Measurements from ENCODE around the gene SEMA7A. TPM values are rescaled to one million over a fixed set of nuclear protein-coding genes. Genes with fewer than 3 reads are reported as not detected.
"Not testable (repeated sequence)": the region's sequence is repeated elsewhere in the genome, so short reads cannot be mapped to it uniquely, and the experiment has no call there.

SEMA7A gene
- total and polyA plus RNA-seq, 2 donors from 2014 or later, result 2.8 to 3.6 TPM

DNA sequence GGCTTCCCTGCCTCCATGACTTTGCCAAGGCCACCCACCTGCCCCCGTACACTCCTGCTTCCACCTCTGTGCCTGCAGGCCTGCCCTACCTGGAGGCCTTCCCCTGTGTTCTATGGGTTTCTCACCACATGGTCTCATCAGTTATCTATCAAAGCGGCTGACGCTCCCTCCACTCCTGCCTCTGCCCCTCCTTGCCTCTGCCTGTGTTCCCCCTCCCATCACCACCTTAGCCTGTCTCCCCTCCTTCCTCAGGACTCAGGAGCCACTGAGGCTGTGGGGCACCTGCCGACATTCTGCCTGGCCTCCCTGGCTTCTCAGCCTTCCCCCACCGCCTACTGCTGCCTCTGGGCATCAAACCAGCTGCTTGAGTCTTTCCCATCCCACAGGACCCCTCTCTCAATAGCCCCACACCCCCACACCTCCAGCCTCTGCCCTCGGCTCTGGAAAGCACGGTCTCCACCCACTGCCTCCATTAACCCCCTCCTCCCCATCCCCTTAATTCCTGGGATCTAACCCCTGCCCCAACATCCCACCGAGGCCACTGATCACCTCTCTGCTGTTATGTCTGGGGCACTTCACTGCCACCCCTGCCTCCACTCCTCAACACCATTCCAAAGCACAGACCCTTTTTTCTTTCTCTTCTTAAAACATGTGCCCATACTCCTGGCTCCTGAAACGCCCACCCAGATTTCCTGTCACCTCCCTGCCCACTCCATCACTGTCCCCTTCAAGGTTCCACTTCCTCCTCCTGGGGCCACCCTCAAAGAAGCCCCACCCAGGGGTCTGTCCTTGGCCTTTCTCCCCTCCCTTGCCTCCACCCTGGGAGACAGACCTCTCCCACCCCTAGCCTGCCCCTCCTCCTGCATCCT lies 41.9 kb downstream of the SEMA7A start:
- no peaks in the 10 kb centered on the region for H3K36me3 ChIP-seq (ENCODE audit: control insufficient read depth in 2 of 3, insufficient read depth in 3 of 3, low read length in 3 of 3)
- no peak overlapping the region for H3K9ac ChIP-seq (ENCODE audit: low read length in 3 of 3)
- no peaks in the 10 kb centered on the region for H3K9me3 ChIP-seq (ENCODE audit: control insufficient read depth in 2 of 3, insufficient read depth in 1 of 3, low read length in 3 of 3)
- no peak overlapping the region for H3K27ac ChIP-seq (ENCODE audit: low read depth in 2 of 2, low read length in 2 of 2)
- intact Hi-C loops (cut with DNase I), result no loop called here
- TF ChIP-seq, protein P1, sequence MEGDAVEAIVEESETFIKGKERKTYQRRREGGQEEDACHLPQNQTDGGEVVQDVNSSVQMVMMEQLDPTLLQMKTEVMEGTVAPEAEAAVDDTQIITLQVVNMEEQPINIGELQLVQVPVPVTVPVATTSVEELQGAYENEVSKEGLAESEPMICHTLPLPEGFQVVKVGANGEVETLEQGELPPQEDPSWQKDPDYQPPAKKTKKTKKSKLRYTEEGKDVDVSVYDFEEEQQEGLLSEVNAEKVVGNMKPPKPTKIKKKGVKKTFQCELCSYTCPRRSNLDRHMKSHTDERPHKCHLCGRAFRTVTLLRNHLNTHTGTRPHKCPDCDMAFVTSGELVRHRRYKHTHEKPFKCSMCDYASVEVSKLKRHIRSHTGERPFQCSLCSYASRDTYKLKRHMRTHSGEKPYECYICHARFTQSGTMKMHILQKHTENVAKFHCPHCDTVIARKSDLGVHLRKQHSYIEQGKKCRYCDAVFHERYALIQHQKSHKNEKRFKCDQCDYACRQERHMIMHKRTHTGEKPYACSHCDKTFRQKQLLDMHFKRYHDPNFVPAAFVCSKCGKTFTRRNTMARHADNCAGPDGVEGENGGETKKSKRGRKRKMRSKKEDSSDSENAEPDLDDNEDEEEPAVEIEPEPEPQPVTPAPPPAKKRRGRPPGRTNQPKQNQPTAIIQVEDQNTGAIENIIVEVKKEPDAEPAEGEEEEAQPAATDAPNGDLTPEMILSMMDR (IDR thresholded peaks at IDR 0.05; ENCODE audit: borderline replicate concordance, extremely low read depth, insufficient read depth), result no peak
- no peaks in the 10 kb centered on the region for H3K27me3 ChIP-seq (ENCODE audit: control insufficient read depth, insufficient read depth, low read length)
- FAIRE-seq (no peak), DNase-seq (peak in 1 of 5 donors; percentile 41)
- H3K4me1 ChIP-seq (ENCODE audit: control insufficient read depth in 2 of 3, insufficient read depth in 2 of 3, low read depth in 1 of 3, low read length in 3 of 3), result peaks cover 0 to 7% (median 0%) of the 10 kb centered on the region in 3 donors
- no peak overlapping the region for H3K4me3 ChIP-seq (ENCODE audit: low read length in 3 of 3)

DNA sequence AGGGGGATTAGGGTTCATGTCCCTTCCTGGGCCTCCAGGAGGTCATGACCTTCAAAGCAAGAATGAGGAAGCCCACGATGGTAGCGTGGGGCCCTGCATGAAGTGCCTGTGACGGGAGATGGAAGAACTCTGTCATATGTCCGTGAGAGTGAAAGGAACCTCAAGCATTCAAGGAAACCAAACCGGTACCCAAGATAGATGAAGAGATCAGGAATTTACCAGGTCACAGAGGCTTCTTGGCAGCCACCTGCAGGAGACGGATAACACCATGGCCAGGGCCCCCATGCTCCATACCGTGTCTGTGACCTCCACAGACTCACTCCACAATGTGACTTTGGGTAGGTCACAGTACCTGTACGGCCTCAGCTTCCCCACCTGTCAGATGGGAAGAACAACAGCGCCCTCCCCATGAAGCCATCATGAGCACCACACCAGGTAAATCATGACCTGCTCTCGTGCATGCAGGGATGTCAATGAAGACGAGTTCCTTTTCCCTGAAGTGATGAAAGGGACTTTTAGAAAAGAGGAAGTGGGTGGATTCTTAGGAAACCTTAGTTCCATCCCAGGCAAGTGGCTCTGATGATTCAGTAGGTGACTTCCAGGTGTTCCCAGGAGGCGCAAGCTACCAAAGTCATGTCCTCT lies 43.0 kb downstream of the SEMA7A start:
- Histone ChIP-seq H3K9me3 (ENCODE audit: control insufficient read depth in 2 of 3, insufficient read depth in 1 of 3, low read length in 3 of 3) (no peaks in the 10 kb centered on the region), H3K4me3 (ENCODE audit: low read length in 3 of 3) (no peak overlapping the region), H3K4me1 (ENCODE audit: control insufficient read depth in 2 of 3, insufficient read depth in 2 of 3, low read depth in 1 of 3, low read length in 3 of 3) (peaks cover 0 to 15% (median 4%) of the 10 kb centered on the region in 3 donors), H3K36me3 (ENCODE audit: control insufficient read depth in 2 of 3, insufficient read depth in 3 of 3, low read length in 3 of 3) (no peaks in the 10 kb centered on the region), H3K27me3 (ENCODE audit: control insufficient read depth, insufficient read depth, low read length) (no peaks in the 10 kb centered on the region), H3K27ac (ENCODE audit: low read depth in 2 of 2, low read length in 2 of 2) (no peak overlapping the region), H3K9ac (ENCODE audit: low read length in 3 of 3) (no peak overlapping the region)
- TF ChIP-seq, protein P1 (IDR thresholded peaks at IDR 0.05; ENCODE audit: borderline replicate concordance, extremely low read depth, insufficient read depth), result no peak
- FAIRE-seq (no peak), DNase-seq (peak in 1 of 5 donors; percentile 36)
- intact Hi-C loops (cut with DNase I), result no loop called here

DNA sequence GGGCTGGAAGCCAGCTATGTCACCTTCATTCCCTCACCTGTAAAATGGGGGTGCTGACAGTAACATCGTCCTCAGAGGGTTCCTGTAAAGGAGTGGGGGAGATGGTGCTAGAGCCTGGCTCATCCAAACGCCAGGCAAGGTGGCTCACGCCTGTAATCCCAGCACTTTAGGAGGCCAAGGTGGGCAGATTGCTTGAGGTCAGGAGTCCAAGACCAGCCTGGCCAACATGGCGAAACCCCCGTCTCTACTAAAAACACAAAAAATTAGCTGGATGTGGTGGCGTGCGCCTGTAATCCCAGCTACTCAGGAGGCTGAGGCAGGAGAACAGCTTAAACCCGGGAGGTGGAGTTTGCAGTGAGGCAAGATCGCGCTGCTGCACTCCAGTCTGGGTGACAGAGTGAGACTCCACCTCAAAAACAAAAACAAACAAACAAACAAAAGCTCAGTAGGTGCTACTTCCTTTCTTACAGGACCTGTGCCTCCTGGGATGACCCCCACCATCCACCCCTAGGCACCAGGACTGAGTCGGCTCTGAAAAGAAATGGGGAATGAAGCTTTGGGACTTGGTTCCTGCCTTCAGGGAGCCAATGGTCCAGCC lies 43.6 kb downstream of the SEMA7A start:
- H3K36me3 ChIP-seq (ENCODE audit: control insufficient read depth in 2 of 3, insufficient read depth in 3 of 3, low read length in 3 of 3); H3K27me3 ChIP-seq (ENCODE audit: control insufficient read depth, insufficient read depth, low read length); intact Hi-C loops (cut with DNase I); H3K4me3 ChIP-seq (ENCODE audit: low read length in 3 of 3); H3K27ac ChIP-seq (ENCODE audit: low read depth in 2 of 2, low read length in 2 of 2); H3K9ac ChIP-seq (ENCODE audit: low read length in 3 of 3); DNase-seq; H3K9me3 ChIP-seq (ENCODE audit: control insufficient read depth in 2 of 3, insufficient read depth in 1 of 3, low read length in 3 of 3); FAIRE-seq: not testable (repeated sequence)
- H3K4me1 ChIP-seq (ENCODE audit: control insufficient read depth in 2 of 3, insufficient read depth in 2 of 3, low read depth in 1 of 3, low read length in 3 of 3), result peaks cover 0 to 19% (median 5%) of the 10 kb centered on the region in 3 donors

Measured in kidney (tissue), 14 donors.